ENCODE results near the gene SLC6A8. TPM values are rescaled to one million over a fixed set of nuclear protein-coding genes. Genes with fewer than 3 reads are reported as not detected.

Gene SLC6A8
- total RNA-seq, 2 donors from 2014 or later, result 16.8 to 16.9 TPM

Other genes with a start within 250 kb of the SLC6A8 start
- 10 to 100 TPM; 22.1 to 24.8 TPM for gene TREX2, start 241.9 kb upstream of the SLC6A8 start, total RNA-seq
- gene HAUS7, start 217.3 kb upstream of the SLC6A8 start, total RNA-seq, result 100 to 1,000 TPM; 111 TPM
- 1,000 to 10,000 TPM; 1,777 to 1,907 TPM for gene BGN, start 192.9 kb upstream of the SLC6A8 start, total RNA-seq
- under 1 TPM; 0.68 to 0.85 TPM for gene ATP2B3, start 170.3 kb upstream of the SLC6A8 start, total RNA-seq
- gene CCNQ, start 88.8 kb upstream of the SLC6A8 start, total RNA-seq, result 10 to 100 TPM; 27.2 to 36.3 TPM
- gene DUSP9, start 40.7 kb upstream of the SLC6A8 start, total RNA-seq, result not detected
- 1 to 10 TPM; 1.2 to 3.2 TPM for gene PNCK, start 14.1 kb upstream of the SLC6A8 start, total RNA-seq
- 100 to 1,000 TPM in 1 of 2 donors, 10 to 100 TPM in 1; 82.7 to 104 TPM for gene BCAP31, start 36.5 kb downstream of the SLC6A8 start, total RNA-seq
- 10 to 100 TPM; 24.3 to 40.6 TPM for gene ABCD1, start 36.9 kb downstream of the SLC6A8 start, total RNA-seq
- 10 to 100 TPM; 40.8 to 52.2 TPM for gene PLXNB3, start 76.3 kb downstream of the SLC6A8 start, total RNA-seq
- 1 to 10 TPM; 4.9 to 9.5 TPM for gene SRPK3, start 93.1 kb downstream of the SLC6A8 start, total RNA-seq
- 10 to 100 TPM; 70.9 to 91.9 TPM for gene IDH3G, start 106.4 kb downstream of the SLC6A8 start, total RNA-seq
- gene SSR4, start 106.7 kb downstream of the SLC6A8 start, total RNA-seq, result 100 to 1,000 TPM; 103 to 299 TPM
- gene PDZD4, start 142.6 kb downstream of the SLC6A8 start, total RNA-seq, result 10 to 100 TPM in 1 of 2 donors, 1 to 10 TPM in 1; 4.4 to 11.6 TPM
- 10 to 100 TPM in 1 of 2 donors, 1 to 10 TPM in 1; 1.1 to 18.3 TPM for gene L1CAM, start 198.2 kb downstream of the SLC6A8 start, total RNA-seq
- gene AVPR2, start 216.7 kb downstream of the SLC6A8 start, total RNA-seq, result not detected
- 10 to 100 TPM; 31.7 to 92.1 TPM for gene ARHGAP4, start 238.3 kb downstream of the SLC6A8 start, total RNA-seq
- gene NAA10, start 247.1 kb downstream of the SLC6A8 start, total RNA-seq, result 10 to 100 TPM; 60.1 to 66.4 TPM

All from thoracic aorta (tissue), 2 donors.